Measurements from ENCODE around the gene SLC5A1. TPM values are rescaled to one million over a fixed set of nuclear protein-coding genes. Genes with fewer than 3 reads are reported as not detected.
A peak's percentile ranks its signal among the peaks of the same experiment; 100 is the strongest.

SLC5A1 gene
- total and polyA plus RNA-seq, 2 of the 8 experiments (the other 6 are each of a cell fraction or from before 2014, with no cell fraction given): 0.06 TPM; not detected in 1

DNA sequence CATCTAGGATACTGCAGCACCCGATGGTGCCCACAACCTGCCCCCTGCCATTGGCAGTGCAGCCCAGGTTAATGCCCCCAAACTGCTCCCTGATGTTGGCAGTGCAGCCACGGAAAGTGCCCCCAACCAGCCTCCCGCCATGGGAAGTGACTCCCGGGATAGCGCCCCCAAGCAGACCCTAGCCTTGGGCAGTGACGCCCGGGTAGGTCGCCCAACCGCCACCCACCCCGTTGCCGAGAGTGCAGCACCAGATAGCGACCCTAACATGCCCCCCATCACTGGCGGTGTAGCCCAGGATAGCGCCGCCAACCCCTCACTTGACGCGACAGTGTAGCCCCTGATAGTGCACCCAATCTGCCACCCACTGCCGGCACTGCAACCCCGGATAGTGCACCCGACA is 77.5 kb downstream of the SLC5A1 start:
- H4K20me1 ChIP-seq (replicated peaks in 1 of 2; ENCODE audit: control insufficient read depth in 1 of 2, insufficient read depth in 2 of 2, low read length in 2 of 2): no peaks in the 10 kb centered on the region
- no peak overlapping the region for H3K18ac ChIP-seq (ENCODE audit: extremely low read depth, low read length)
- H3K4me2 ChIP-seq (ENCODE audit: insufficient read depth in 1 of 2, low read depth in 2 of 2, low read length in 2 of 2): no peak overlapping the region
- H3K27ac ChIP-seq (ENCODE audit: low read depth, low read length): no peak overlapping the region
- no peak overlapping the region for H3K56ac ChIP-seq (replicated peaks; ENCODE audit: insufficient read length, low read depth, low read length)
- H2AK5ac ChIP-seq (ENCODE audit: low read depth, low read length): no peak overlapping the region
- no peak overlapping the region for H2AFZ ChIP-seq (ENCODE audit: low read length)
- FAIRE-seq (no peak), DNase-seq (ENCODE audit: low read depth in 1 of 2, low spot score in 2 of 2) (peak in 1 of 2 experiments; percentile 30)
- H2BK5ac ChIP-seq (ENCODE audit: low read depth, low read length): no peak overlapping the region
- H3K27me3 ChIP-seq (replicated peaks in 1 of 4; ENCODE audit: control insufficient read depth in 3 of 4, extremely low read depth in 1 of 4, insufficient read depth in 3 of 4, low read length in 3 of 4): no peaks in the 10 kb centered on the region
- H3K9me3 ChIP-seq (ENCODE audit: insufficient read depth in 2 of 2, low read depth in 1 of 2, low read length in 1 of 2): no peaks in the 10 kb centered on the region
- no peaks in the 10 kb centered on the region for H3K36me3 ChIP-seq (ENCODE audit: control insufficient read depth in 2 of 4, insufficient read depth in 4 of 4, low read length in 3 of 4)
- H3K23me2 ChIP-seq (ENCODE audit: low read depth, low read length): no peaks in the 10 kb centered on the region
- no peak overlapping the region for H3K14ac ChIP-seq (ENCODE audit: insufficient read length)
- H3K23ac ChIP-seq (ENCODE audit: insufficient read length): no peak overlapping the region
- TF ChIP-seq TAF7 (optimal IDR thresholded peaks at IDR 0.05; ENCODE audit: borderline replicate concordance, low read depth, low read length): no peak
- TF ChIP-seq E2F6 (IDR thresholded peaks at IDR 0.05): no peak
- no peak for TF ChIP-seq TCF12 (IDR thresholded peaks at IDR 0.05; ENCODE audit: low read depth, low read length)
- no peak for TF ChIP-seq BACH1 (IDR thresholded peaks at IDR 0.05; ENCODE audit: low read length)
- no peak for TF ChIP-seq POU5F1 (IDR thresholded peaks at IDR 0.05; ENCODE audit: low read depth, low read length)
- TF ChIP-seq ZNF274 (IDR thresholded peaks at IDR 0.05; ENCODE audit: borderline replicate concordance, extremely low read depth, low read length): no peak
- TF ChIP-seq NANOG (IDR thresholded peaks at IDR 0.05; ENCODE audit: insufficient read depth, low read depth, low read length, poor library complexity, severe bottlenecking): no peak
- no peak for TF ChIP-seq SIRT6 (IDR thresholded peaks at IDR 0.05; ENCODE audit: low read length)
- no peak overlapping the region for H4K8ac ChIP-seq (ENCODE audit: extremely low read depth, insufficient read depth, low read length)
- ChIA-PET CTCF (ENCODE audit: partially characterized antibody) (interaction anchor here (1.0 to 1.6 kb wide), 2 partner anchors 12 to 126 kb away, joined by 3 read pairs; no protein-coding TSS in a partner anchor), POLR2A (ENCODE audit: partially characterized antibody) (no interaction called here)
- H2BK120ac ChIP-seq (replicated peaks; ENCODE audit: low read depth, low read length): no peak overlapping the region
- H2BK12ac ChIP-seq (ENCODE audit: low read depth, low read length): no peak overlapping the region
- H3K4ac ChIP-seq (replicated peaks; ENCODE audit: insufficient read length, low read depth, low read length): no peak overlapping the region
- no peaks in the 10 kb centered on the region for H3K4me1 ChIP-seq (replicated peaks in 1 of 4; ENCODE audit: control insufficient read depth in 3 of 4, insufficient read depth in 4 of 4, low read length in 3 of 4)
- WGBS, 2 experiments (ENCODE audit: extremely low coverage in 1 of 2, insufficient coverage in 1 of 2, insufficient read length in 1 of 2, insufficient replicate concordance in 2 of 2, low coverage in 1 of 2, low lambda C conversion rate in 2 of 2, missing lambda C conversion rate in 1 of 2): 94% methylated on average over 20 of the region's 20 CpGs; no CpG with 5 or more reads in 1 of the 2 experiments
- H3K79me2 ChIP-seq (ENCODE audit: control insufficient read depth in 1 of 2, insufficient read depth in 2 of 2, low read length in 2 of 2): no peaks in the 10 kb centered on the region
- H3K79me1 ChIP-seq (ENCODE audit: low read depth, low read length): no peaks in the 10 kb centered on the region
- no peak overlapping the region for H4K91ac ChIP-seq (replicated peaks; ENCODE audit: insufficient read length, low read length)
- H2BK20ac ChIP-seq (ENCODE audit: low read length): no peak overlapping the region
- H2BK15ac ChIP-seq (ENCODE audit: low read length): no peak overlapping the region
- no peak overlapping the region for H3K9ac ChIP-seq (replicated peaks in 1 of 4; ENCODE audit: extremely low read depth in 1 of 4, low read depth in 3 of 4, low read length in 3 of 4)
- H4K5ac ChIP-seq (ENCODE audit: insufficient read length, low read depth, low read length): no peak overlapping the region
- no peak overlapping the region for H3K4me3 ChIP-seq (ENCODE audit: extremely low read depth in 1 of 4, insufficient read depth in 2 of 4, low read depth in 3 of 4, low read length in 4 of 4)

Data from H1 (cell line).